DMS53 treated with DMSO at 0.1 percent for 48 hours (cell line): ENCODE measurements around the gene DDX55.
"Not testable (repeated sequence)": the region's sequence is repeated elsewhere in the genome, so short reads cannot be mapped to it uniquely, and the experiment has no call there.

Experiments
- DNase-seq: peaks from one replicate; lab custom pipeline; 2025; ENCODE audit not compliant: unreplicated experiment; lab: John Stamatoyannopoulos, UW

Gene DDX55

GRCh38 chr12:123601602-123602489 is at the start of gene DDX55:
DDX55 (plus strand) TSS chr12:123602099; CDS start chr12:123602149, 50 bp downstream.
- peak; percentile 57 for DNase-seq

GRCh38 chr12:123554136-123554535 is 47.8 kb upstream of the DDX55 start:
- not testable (repeated sequence) for DNase-seq

GRCh38 chr12:123554843-123555242 is 47.1 kb upstream of the DDX55 start:
- not testable (repeated sequence) for DNase-seq

GRCh38 chr12:123558487-123558886 is 43.4 kb upstream of the DDX55 start:
- DNase-seq: not testable (repeated sequence)

- DNase-seq: no peak
These were observed 42.4 kb upstream of the DDX55 start for GRCh38 chr12:123559468-123559867.

- DNase-seq: no peak
These were observed 30.5 kb upstream of the DDX55 start for GRCh38 chr12:123571343-123571813.

GRCh38 chr12:123572391-123572790 is 29.5 kb upstream of the DDX55 start:
- DNase-seq: no peak

GRCh38 chr12:123573870-123574269 is 28.0 kb upstream of the DDX55 start:
- no peak for DNase-seq

GRCh38 chr12:123576611-123577010 is 25.3 kb upstream of the DDX55 start:
- no peak for DNase-seq

GRCh38 chr12:123578243-123578642 is 23.7 kb upstream of the DDX55 start:
- DNase-seq: no peak

GRCh38 chr12:123578829-123579228 is 23.1 kb upstream of the DDX55 start:
- not testable (repeated sequence) for DNase-seq

- DNase-seq: no peak
These were observed 21.1 kb upstream of the DDX55 start for GRCh38 chr12:123580772-123581171.

GRCh38 chr12:123591702-123592481 is 10.0 kb upstream of the DDX55 start:
- DNase-seq: no peak

- DNase-seq: no peak
These were observed 6.2 kb upstream of the DDX55 start for GRCh38 chr12:123595729-123596128.

- no peak for DNase-seq
These were observed 4.8 kb upstream of the DDX55 start for GRCh38 chr12:123597100-123597499.

GRCh38 chr12:123598522-123598921 is 3.4 kb upstream of the DDX55 start:
- no peak for DNase-seq

- no peak for DNase-seq
These were observed 2.6 kb upstream of the DDX55 start for GRCh38 chr12:123599310-123599709.

- DNase-seq: no peak
These were observed 2.2 kb upstream of the DDX55 start for GRCh38 chr12:123599721-123600120.

GRCh38 chr12:123602651-123603195 is 824 bp downstream of the DDX55 start:
- no peak for DNase-seq

- DNase-seq: not testable (repeated sequence)
These were observed 1.6 kb downstream of the DDX55 start for GRCh38 chr12:123603495-123603894.

- DNase-seq: no peak
These were observed 5.9 kb downstream of the DDX55 start for GRCh38 chr12:123607756-123608155.
